ENCODE measurements around the gene COQ8A.

DNA sequence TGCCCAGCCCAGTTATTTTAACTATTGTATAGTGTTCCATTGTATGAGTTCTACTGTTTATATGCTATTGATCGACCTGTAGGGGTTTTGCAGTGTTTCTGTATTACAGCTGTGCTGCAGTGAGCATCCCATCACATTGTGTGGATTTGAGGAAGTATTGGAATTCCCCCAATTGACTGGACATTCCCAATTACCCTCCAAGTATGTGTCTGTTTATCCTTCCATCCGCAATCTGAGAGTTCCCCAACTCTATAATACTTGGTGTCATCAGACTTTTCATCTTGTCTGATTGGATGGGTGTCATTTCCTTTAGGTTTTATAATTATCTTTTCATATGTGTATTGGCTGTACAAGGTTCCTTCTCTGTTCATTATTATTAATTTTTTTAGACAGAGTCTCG lies 41.8 kb upstream of the COQ8A start:
- TF ChIP-seq, protein P1, sequence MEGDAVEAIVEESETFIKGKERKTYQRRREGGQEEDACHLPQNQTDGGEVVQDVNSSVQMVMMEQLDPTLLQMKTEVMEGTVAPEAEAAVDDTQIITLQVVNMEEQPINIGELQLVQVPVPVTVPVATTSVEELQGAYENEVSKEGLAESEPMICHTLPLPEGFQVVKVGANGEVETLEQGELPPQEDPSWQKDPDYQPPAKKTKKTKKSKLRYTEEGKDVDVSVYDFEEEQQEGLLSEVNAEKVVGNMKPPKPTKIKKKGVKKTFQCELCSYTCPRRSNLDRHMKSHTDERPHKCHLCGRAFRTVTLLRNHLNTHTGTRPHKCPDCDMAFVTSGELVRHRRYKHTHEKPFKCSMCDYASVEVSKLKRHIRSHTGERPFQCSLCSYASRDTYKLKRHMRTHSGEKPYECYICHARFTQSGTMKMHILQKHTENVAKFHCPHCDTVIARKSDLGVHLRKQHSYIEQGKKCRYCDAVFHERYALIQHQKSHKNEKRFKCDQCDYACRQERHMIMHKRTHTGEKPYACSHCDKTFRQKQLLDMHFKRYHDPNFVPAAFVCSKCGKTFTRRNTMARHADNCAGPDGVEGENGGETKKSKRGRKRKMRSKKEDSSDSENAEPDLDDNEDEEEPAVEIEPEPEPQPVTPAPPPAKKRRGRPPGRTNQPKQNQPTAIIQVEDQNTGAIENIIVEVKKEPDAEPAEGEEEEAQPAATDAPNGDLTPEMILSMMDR (conservative IDR thresholded peaks at IDR 0.05 in 1 of 2, IDR thresholded peaks at IDR 0.05 in 1 of 2; ENCODE audit: extremely low read depth in 1 of 2, insufficient read depth in 1 of 2, low read depth in 1 of 2, low read length in 2 of 2), result no peak
- no peak for TF ChIP-seq EZH2 (IDR thresholded peaks at IDR 0.05; ENCODE audit: borderline replicate concordance, low read length)

Measured in mammary epithelial cell (primary cell).